ENCODE measurements around the gene PDE4C. TPM values are rescaled to one million over a fixed set of nuclear protein-coding genes. Genes with fewer than 3 reads are reported as not detected.
"Not testable (repeated sequence)": the region's sequence is repeated elsewhere in the genome, so short reads cannot be mapped to it uniquely, and the experiment has no call there.

PDE4C gene
- polyA plus RNA-seq, 6 donors from 2014 or later, result not detected

DNA sequence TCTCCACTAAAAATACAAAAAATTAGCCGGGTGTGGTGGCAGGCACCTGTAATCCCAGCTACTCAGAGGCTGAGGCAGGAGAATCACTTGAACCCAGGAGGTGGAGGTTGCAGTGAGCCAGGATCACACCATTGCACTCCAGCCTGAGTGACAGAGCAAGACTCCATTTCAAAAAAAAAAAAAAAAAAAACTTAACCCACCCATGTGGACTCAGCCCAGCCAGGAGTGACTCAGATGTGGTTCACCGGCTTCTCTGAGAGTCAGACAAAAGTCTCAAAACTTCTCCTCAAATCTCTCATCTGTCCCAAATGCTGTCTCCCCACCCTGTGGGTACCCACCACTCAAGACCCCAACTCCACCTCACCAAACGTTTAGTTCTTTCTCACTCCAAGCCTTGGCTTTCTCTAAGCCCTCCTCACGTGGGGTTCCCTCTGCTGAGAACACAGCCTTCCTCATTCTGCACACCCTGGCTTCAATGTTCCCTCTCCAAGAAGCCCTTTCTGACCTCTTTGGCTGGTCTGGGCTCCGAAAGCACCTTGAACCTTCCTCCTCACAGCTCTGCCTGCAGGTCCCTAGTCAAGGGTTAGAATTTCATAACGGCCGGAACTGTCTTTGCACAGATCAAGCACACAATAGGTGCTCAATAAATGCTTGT, 11.3 kb downstream of the PDE4C start:
- no peaks in the 10 kb centered on the region for H3K9me3 Mint-ChIP-seq
- H3K36me3 Mint-ChIP-seq, result no peaks in the 10 kb centered on the region
- peak overlapping the region in 2 of 6 donors; percentile 40 to 62 for H3K27ac Mint-ChIP-seq
- no peak overlapping the region for H3K4me3 Mint-ChIP-seq
- ATAC-seq (ENCODE audit: low read depth in 2 of 2), result no peak
- H3K4me1 Mint-ChIP-seq, result peaks cover 0 to 4% (median 0%) of the 10 kb centered on the region in 3 donors
- H3K27me3 Mint-ChIP-seq, result peaks cover 7 to 38% (median 36%) of the 10 kb centered on the region in 3 donors
- no peak for DNase-seq

- Mint-ChIP-seq H3K27ac (no peak overlapping the region), H3K4me1 (peaks cover 0 to 4% (median 0%) of the 10 kb centered on the region in 3 donors), H3K9me3 (no peaks in the 10 kb centered on the region), H3K27me3 (peaks cover 4 to 28% (median 27%) of the 10 kb centered on the region in 3 donors), H3K36me3 (no peaks in the 10 kb centered on the region), H3K4me3 (no peak overlapping the region)
- DNase-seq, result no peak
- ATAC-seq (ENCODE audit: low read depth in 2 of 2), result no peak
Observed at GRCh38 chr19:18211683-18212082, 14.6 kb downstream of the PDE4C start.

GRCh38 chr19:18209912-18210311, 16.3 kb downstream of the PDE4C start:
- not testable (repeated sequence) for H3K4me3 Mint-ChIP-seq; H3K4me1 Mint-ChIP-seq; H3K36me3 Mint-ChIP-seq; ATAC-seq (ENCODE audit: low read depth in 2 of 2); DNase-seq; H3K9me3 Mint-ChIP-seq
- Mint-ChIP-seq H3K27ac (peak overlapping the region in 1 of 6 donors; percentile 27), H3K27me3 (peaks cover 4 to 28% (median 21%) of the 10 kb centered on the region in 3 donors)

- Mint-ChIP-seq H3K9me3 (no peaks in the 10 kb centered on the region), H3K27me3 (peaks cover 4 to 23% (median 19%) of the 10 kb centered on the region in 3 donors), H3K27ac (peak overlapping the region in 1 of 6 donors; percentile 47), H3K4me3 (peak overlapping the region in 1 of 8 donors; percentile 30), H3K4me1 (peaks cover 7 to 19% (median 13%) of the 10 kb centered on the region in 3 donors), H3K36me3 (no peaks in the 10 kb centered on the region)
- DNase-seq (peak; percentile 50), ATAC-seq (ENCODE audit: low read depth in 2 of 2) (no peak)
Observed at GRCh38 chr19:18208098-18208951, 17.9 kb downstream of the PDE4C start.

- Mint-ChIP-seq H3K27me3 (peaks cover 4 to 14% (median 12%) of the 10 kb centered on the region in 3 donors), H3K36me3 (no peaks in the 10 kb centered on the region), H3K27ac (peak overlapping the region in 1 of 6 donors; percentile 38), H3K4me3 (peak overlapping the region in 3 of 8 donors; percentile 15 to 61 (median 41)), H3K4me1 (peaks cover 19 to 35% (median 23%) of the 10 kb centered on the region in 3 donors), H3K9me3 (no peaks in the 10 kb centered on the region)
- ATAC-seq (ENCODE audit: low read depth in 2 of 2), result no peak
- DNase-seq, result no peak
Observed at GRCh38 chr19:18206018-18206417, 20.2 kb downstream of the PDE4C start.

- ATAC-seq (ENCODE audit: low read depth in 2 of 2) (peak; percentile 8), DNase-seq (peak; percentile 63)
- H3K27me3 Mint-ChIP-seq, result peaks cover 1 to 7% (median 6%) of the 10 kb centered on the region in 3 donors
- H3K27ac Mint-ChIP-seq, result peak overlapping the region; percentile 95 to 100 (median 99)
- no peaks in the 10 kb centered on the region for H3K9me3 Mint-ChIP-seq
- no peaks in the 10 kb centered on the region for H3K36me3 Mint-ChIP-seq
- peaks cover 19 to 35% (median 23%) of the 10 kb centered on the region in 3 donors for H3K4me1 Mint-ChIP-seq
- H3K4me3 Mint-ChIP-seq, result peak overlapping the region; percentile 87 to 98 (median 97)
Observed at GRCh38 chr19:18205200-18205892, 20.9 kb downstream of the PDE4C start.

- no peaks in the 10 kb centered on the region for H3K36me3 Mint-ChIP-seq
- H3K4me3 Mint-ChIP-seq, result peak overlapping the region; percentile 87 to 98 (median 97)
- H3K9me3 Mint-ChIP-seq, result no peaks in the 10 kb centered on the region
- peak overlapping the region; percentile 95 to 100 (median 99) for H3K27ac Mint-ChIP-seq
- no peaks in the 10 kb centered on the region for H3K27me3 Mint-ChIP-seq
- H3K4me1 Mint-ChIP-seq, result peaks cover 19 to 35% (median 23%) of the 10 kb centered on the region in 3 donors
- DNase-seq (peak; percentile 82), ATAC-seq (ENCODE audit: low read depth in 2 of 2) (peak; percentile 23)
Observed at GRCh38 chr19:18204394-18205199, 21.6 kb downstream of the PDE4C start.

DNA sequence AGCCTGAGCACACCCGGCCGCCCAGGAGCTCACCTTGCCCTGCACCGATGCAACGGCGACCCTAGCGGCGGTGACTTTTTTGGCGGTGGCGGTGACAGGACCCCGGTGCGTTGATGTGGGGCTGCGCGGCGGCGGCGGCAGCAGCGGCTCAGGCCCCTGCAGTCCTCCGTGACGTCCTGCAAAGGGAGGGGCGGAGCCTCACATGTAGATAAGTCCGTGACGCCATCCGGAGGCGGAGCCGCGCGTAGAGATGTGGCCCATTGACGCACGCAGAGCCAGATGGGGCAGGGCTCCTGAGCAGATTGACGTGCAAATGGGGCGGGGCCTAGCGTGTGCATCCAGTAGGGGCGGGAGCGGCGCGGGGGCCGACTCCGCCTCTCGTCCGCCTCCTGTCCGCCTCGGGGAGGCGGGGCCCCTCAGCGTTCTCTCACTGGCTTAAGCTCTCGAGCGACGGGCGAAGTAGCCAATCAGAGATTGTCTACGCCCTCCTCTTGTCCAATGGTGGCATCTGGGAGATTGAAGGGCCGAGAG, 22.3 kb downstream of the PDE4C start, which contains the start of gene RAB3A:
TSS of gene RAB3A (minus strand) at position 180 of the 531 bp plus-strand sequence. CDS start 1,302 bp downstream, outside the sequence.
- Mint-ChIP-seq H3K36me3 (no peaks in the 10 kb centered on the region), H3K27me3 (no peaks in the 10 kb centered on the region), H3K9me3 (no peaks in the 10 kb centered on the region), H3K4me1 (peaks cover 19 to 35% (median 23%) of the 10 kb centered on the region in 3 donors), H3K27ac (peak within 1 kb of the TSS; percentile 95 to 100 (median 99)), H3K4me3 (peak within 1 kb of the TSS; percentile 87 to 98 (median 97))
- peak; percentile 99 for DNase-seq
- ATAC-seq (ENCODE audit: low read depth in 2 of 2), result peak; percentile 81 to 84

DNA sequence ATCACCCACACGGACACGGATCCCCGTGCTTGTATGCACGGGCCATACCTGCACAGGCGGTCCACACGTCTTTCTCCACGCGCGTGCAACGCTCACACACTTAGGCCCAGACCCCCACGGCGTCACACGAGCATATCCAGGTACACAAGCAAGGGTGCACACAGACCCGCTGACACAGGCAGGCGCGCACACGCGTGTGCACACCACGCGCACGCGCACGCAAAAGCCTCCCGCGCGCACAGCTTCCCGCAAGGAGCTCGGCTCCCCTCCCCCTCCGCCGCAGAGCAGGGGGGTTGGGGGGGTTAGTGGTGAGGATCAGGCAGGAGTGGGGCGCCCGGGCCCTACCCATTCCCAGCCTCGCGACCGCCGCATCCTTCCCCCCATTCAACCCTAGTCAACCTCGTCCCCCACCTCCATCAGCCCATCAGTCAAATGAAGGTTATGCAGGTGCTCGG, 22.8 kb downstream of the PDE4C start:
- DNase-seq (no peak), ATAC-seq (ENCODE audit: low read depth in 2 of 2) (peak; percentile 13 to 14)
- peak overlapping the region; percentile 94 to 100 (median 98) for H3K27ac Mint-ChIP-seq
- peaks cover 21 to 35% (median 23%) of the 10 kb centered on the region in 3 donors for H3K4me1 Mint-ChIP-seq
- H3K4me3 Mint-ChIP-seq, result peak overlapping the region; percentile 87 to 98 (median 96)
- H3K36me3 Mint-ChIP-seq, result peaks cover 0 to 5% of the 10 kb centered on the region in 2 donors
- no peaks in the 10 kb centered on the region for H3K27me3 Mint-ChIP-seq
- no peaks in the 10 kb centered on the region for H3K9me3 Mint-ChIP-seq

DNA sequence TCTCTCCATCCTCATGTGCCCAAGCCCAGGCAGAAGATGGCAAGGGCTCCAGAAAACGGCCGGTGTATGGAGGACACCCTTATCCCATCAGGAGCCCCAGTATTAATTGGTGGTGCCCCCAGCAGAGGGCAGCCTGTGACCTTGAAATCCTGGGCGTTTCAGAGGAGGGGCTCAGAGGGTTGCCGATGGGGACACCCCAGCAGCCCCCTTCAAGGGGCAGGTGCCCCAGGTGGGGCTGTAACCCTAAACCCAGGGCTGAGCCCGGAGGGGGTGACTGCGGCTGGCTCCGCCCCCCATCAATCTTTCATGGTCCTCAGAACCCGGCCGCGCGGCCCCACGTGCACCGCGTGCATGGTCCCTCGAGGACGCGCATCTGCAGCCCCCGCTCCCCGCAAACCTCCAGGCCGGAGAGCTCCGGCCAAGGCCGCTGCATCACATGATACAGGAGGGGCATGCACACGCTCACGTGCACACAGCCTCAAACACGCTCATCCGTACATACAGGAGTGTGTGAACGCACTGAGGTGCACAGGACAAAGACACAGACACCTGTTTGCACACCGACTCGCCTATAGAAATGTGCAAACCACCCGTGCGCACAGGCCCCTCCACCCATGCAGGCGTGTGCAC, 23.3 kb downstream of the PDE4C start:
- H3K4me3 Mint-ChIP-seq, result peak overlapping the region; percentile 87 to 98 (median 96)

DNA sequence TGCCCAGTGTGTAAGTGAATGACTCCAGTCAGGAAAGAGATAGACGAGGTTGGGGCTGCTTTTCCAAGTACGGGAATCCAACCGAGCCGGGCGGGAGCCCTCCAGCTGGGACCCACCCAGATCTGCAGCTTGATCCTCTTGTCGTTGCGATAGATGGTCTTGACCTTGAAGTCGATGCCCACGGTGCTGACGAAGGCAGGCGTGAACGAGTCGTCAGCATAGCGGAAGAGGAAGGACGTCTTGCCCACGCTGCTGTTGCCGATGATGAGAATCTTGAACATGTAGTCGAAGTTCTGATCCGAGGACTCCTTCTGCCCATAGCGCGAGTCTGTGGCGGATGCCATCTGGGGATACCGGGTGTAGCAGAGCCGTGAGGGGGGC, 23.9 kb downstream of the PDE4C start:
- ATAC-seq (ENCODE audit: low read depth in 2 of 2) (no peak), DNase-seq (no peak)
- Mint-ChIP-seq H3K4me3 (peak overlapping the region; percentile 75 to 97 (median 79)), H3K36me3 (peaks cover 0 to 11% of the 10 kb centered on the region in 2 donors), H3K27ac (peak overlapping the region in 4 of 6 donors; percentile 56 to 98 (median 78)), H3K4me1 (peaks cover 23 to 35% (median 28%) of the 10 kb centered on the region in 3 donors), H3K27me3 (no peaks in the 10 kb centered on the region), H3K9me3 (no peaks in the 10 kb centered on the region)

More for the DNA sequence above, 23.3 kb downstream of the PDE4C start:
- H3K4me1 Mint-ChIP-seq, result peaks cover 23 to 35% (median 27%) of the 10 kb centered on the region in 3 donors
- H3K27ac Mint-ChIP-seq, result peak overlapping the region; percentile 56 to 100 (median 98)
- H3K9me3 Mint-ChIP-seq, result no peaks in the 10 kb centered on the region
- DNase-seq (no peak), ATAC-seq (ENCODE audit: low read depth in 2 of 2) (no peak)
- peaks cover 0 to 10% of the 10 kb centered on the region in 2 donors for H3K36me3 Mint-ChIP-seq
- no peaks in the 10 kb centered on the region for H3K27me3 Mint-ChIP-seq
